HG03108 (cell line): ENCODE measurements around the gene CIZ1.
"Not testable (repeated sequence)": the region's sequence is repeated elsewhere in the genome, so short reads cannot be mapped to it uniquely, and the experiment has no call there.

Experiments
- ATAC-seq: cut with Tn5 transposase; IDR thresholded peaks from one replicate; pipeline ENCODE4 v1.9.1; 2021; ENCODE audit warnings: moderate library complexity; ENCODE audit not compliant: unreplicated experiment

CIZ1 gene

GRCh38 chr9:128148509-128149000 is 42.8 kb downstream of the CIZ1 start:
- ATAC-seq = no peak

GRCh38 chr9:128146591-128147120 is 44.7 kb downstream of the CIZ1 start:
- ATAC-seq = no peak

GRCh38 chr9:128145951-128146351 is 45.4 kb downstream of the CIZ1 start:
- no peak for ATAC-seq

GRCh38 chr9:128145536-128145935 is 45.8 kb downstream of the CIZ1 start:
- ATAC-seq = no peak

GRCh38 chr9:128144239-128145181 is 46.9 kb downstream of the CIZ1 start:
- no peak for ATAC-seq

GRCh38 chr9:128143525-128144238 is 47.7 kb downstream of the CIZ1 start:
- ATAC-seq = no peak

GRCh38 chr9:128142596-128142995 is 48.8 kb downstream of the CIZ1 start:
- ATAC-seq = no peak

GRCh38 chr9:128142061-128142460 is 49.3 kb downstream of the CIZ1 start:
- ATAC-seq = no peak

GRCh38 chr9:128141604-128142003 is 49.8 kb downstream of the CIZ1 start:
- ATAC-seq = no peak

- ATAC-seq = no peak
Measured at GRCh38 chr9:128139621-128140020, 51.8 kb downstream of the CIZ1 start.

GRCh38 chr9:128138001-128138400 is 53.4 kb downstream of the CIZ1 start:
- no peak for ATAC-seq

GRCh38 chr9:128136816-128137793 is 54.3 kb downstream of the CIZ1 start:
- no peak for ATAC-seq

- not testable (repeated sequence) for ATAC-seq
Measured at GRCh38 chr9:128135561-128135960, 55.8 kb downstream of the CIZ1 start.

GRCh38 chr9:128132139-128132538 is 59.2 kb downstream of the CIZ1 start:
- ATAC-seq = not testable (repeated sequence)

- ATAC-seq = not testable (repeated sequence)
Measured at GRCh38 chr9:128131346-128131745, 60.0 kb downstream of the CIZ1 start.

- ATAC-seq = not testable (repeated sequence)
Measured at GRCh38 chr9:128130651-128131050, 60.7 kb downstream of the CIZ1 start.

- ATAC-seq = not testable (repeated sequence)
Measured at GRCh38 chr9:128129976-128130590, 61.3 kb downstream of the CIZ1 start.

GRCh38 chr9:128128836-128129590 is 62.4 kb downstream of the CIZ1 start:
- ATAC-seq = no peak
